K562 (cell line): ENCODE measurements around the gene SPATS1. TPM values are rescaled to one million over a fixed set of nuclear protein-coding genes. Genes with fewer than 3 reads are reported as not detected.

Source experiments
- CREB1 ChIP-seq, 2 experiments: sonication (generic) in 1 of 2; formaldehyde crosslinking in 1 of 2; IDR thresholded peaks; 2 replicates each; pipeline versions ENCODE4 v1.6.1 to v1.8.0; 2012 to 2022; ENCODE audit warnings: inconsistent platforms in 1 of 2, mild to moderate bottlenecking in 1 of 2, missing genetic modification reagents in 1 of 2, moderate library complexity in 1 of 2
- DMBX1 ChIP-seq: fragments of 250-450 bp; sonication (Bioruptor Pico); IDR thresholded peaks from 2 replicates; pipeline ENCODE4 v1.8.0; 2022; ENCODE audit warnings: inconsistent platforms, mild to moderate bottlenecking, moderate library complexity, borderline replicate concordance
- ELF4 ChIP-seq: fragments of 450-650 bp; formaldehyde crosslinking; IDR thresholded peaks from 2 replicates; pipeline ENCODE4 v1.4.0; 2022; ENCODE audit warnings: missing genetic modification characterization
- GATA2 ChIP-seq: sonication (generic); formaldehyde crosslinking; IDR thresholded peaks from 2 replicates; pipeline ENCODE4 v1.4.0; 2020; ENCODE audit warnings: mild to moderate bottlenecking, missing genetic modification reagents
- KLF1 ChIP-seq: fragments of 450-650 bp; IDR thresholded peaks from 2 replicates; pipeline ENCODE4 v1.6.1; 2016; ENCODE audit warnings: missing genetic modification characterization, missing compliant biosample characterization
- MEIS2 ChIP-seq: fragments of 450-650 bp; IDR thresholded peaks from 2 replicates; pipeline ENCODE4 v1.6.1; 2014; ENCODE audit warnings: mild to moderate bottlenecking; ENCODE audit not compliant: partially characterized antibody
- PHF8 ChIP-seq: fragments of 200-600 bp; sonication (generic); IDR thresholded peaks from 2 replicates; pipeline ENCODE4 v1.6.1; 2012; ENCODE audit warnings: mixed run types, mild to moderate bottlenecking, inconsistent platforms, low read length, moderate library complexity, borderline replicate concordance
- PHTF2 ChIP-seq: fragments of 250-450 bp; sonication (Bioruptor Pico); IDR thresholded peaks from 2 replicates; pipeline ENCODE4 v1.5.0; 2021; ENCODE audit warnings: mild to moderate bottlenecking
- POLR2G ChIP-seq: fragments of 200-400 bp; formaldehyde crosslinking; IDR thresholded peaks from 2 replicates; pipeline ENCODE4 v1.6.1; 2017; ENCODE audit warnings: low read depth, mild to moderate bottlenecking, antibody characterized with exemption, low read length, moderate library complexity
- RAD21 ChIP-seq, 2 experiments: fragments of 250-450 bp in 1 of 2; fragments of 450-650 bp in 1 of 2; sonication (Bioruptor Pico) in 1 of 2; formaldehyde crosslinking in 1 of 2; IDR thresholded peaks in 1 of 2; conservative IDR thresholded peaks in 1 of 2; 2 replicates each; pipeline versions ENCODE4 v1.4.0 to v1.8.0; 2020 to 2022; ENCODE audit warnings: mild to moderate bottlenecking in 2 of 2, moderate library complexity in 1 of 2
- RNF2 ChIP-seq: sonication (generic); IDR thresholded peaks from 2 replicates; pipeline ENCODE4 v1.6.1; 2016
- SMARCB1 ChIP-seq: IDR thresholded peaks from 2 replicates; pipeline ENCODE4 v1.6.1; 2011; ENCODE audit warnings: improper control_type of control experiment, low read depth; ENCODE audit not compliant: insufficient read length
- SMARCC2 ChIP-seq: fragments of 450-650 bp; IDR thresholded peaks from 2 replicates; pipeline ENCODE4 v1.6.1; 2017; ENCODE audit warnings: antibody characterized with exemption, moderate library complexity, mild to moderate bottlenecking, low read depth
- SMARCE1 ChIP-seq: fragments of 450-650 bp; IDR thresholded peaks from 2 replicates; pipeline ENCODE4 v1.7.1; 2016; ENCODE audit warnings: mild to moderate bottlenecking
- ZNF134 ChIP-seq: fragments of 250-450 bp; sonication (Bioruptor Pico); conservative IDR thresholded peaks from 2 replicates; pipeline ENCODE4 v1.4.0; 2020
- ZNF589 ChIP-seq: fragments of 200-800 bp; sonication (Bioruptor generic); IDR thresholded peaks from 2 replicates; pipeline ENCODE4 v1.6.1; 2016; ENCODE audit warnings: low read depth, missing genetic modification characterization, missing compliant biosample characterization
- ZNF699 ChIP-seq: fragments of 250-450 bp; sonication (Bioruptor Pico); IDR thresholded peaks from 2 replicates; pipeline ENCODE4 v1.8.0; 2021; ENCODE audit warnings: mild to moderate bottlenecking, moderate library complexity; ENCODE audit not compliant: insufficient replicate concordance
- polyA plus RNA-seq, 8 experiments: library from polyadenylated mRNA; depleted of rRNA in 4 of 8; stranded (reverse) in 5 of 8; unstranded in 3 of 8; fragments of >200 nt; fragmentation: Nextera tagmentation in 2 of 8; fragmentation: Illumina TruSeq in 1 of 8; extraction: Ambion mirVana in 2 of 8; extraction: Trizol in 1 of 8; gene quantifications; 2 replicates each; pipeline versions ENCODE4 v1.2.1 to v1.2.3, GENCODE V29; 2011 to 2014; ENCODE audit warnings: inconsistent platforms in 1 of 8, missing spikeins in 1 of 8
- total RNA-seq, 7 experiments: library from RNA; depleted of rRNA in 6 of 7; stranded (reverse); fragments of >200 nt in 6 of 7; fragmentation: Illumina TruSeq in 2 of 7; extraction: Trizol in 2 of 7; gene quantifications; 2 replicates each; pipeline versions ENCODE4 v1.2.1 to v1.2.3, GENCODE V29; 2011 to 2021; ENCODE audit warnings: low replicate concordance in 1 of 7
- TF ChIP-seq, protein P1 (sequence below), 2 experiments: fragments of 450-650 bp in 1 of 2; sonication (generic) in 1 of 2; formaldehyde crosslinking in 1 of 2; IDR thresholded peaks in 1 of 2; conservative IDR thresholded peaks in 1 of 2; 2 replicates each; pipeline versions ENCODE4 v1.6.1 to v1.8.1; 2016 to 2023; ENCODE audit warnings: mild to moderate bottlenecking in 2 of 2, moderate library complexity in 2 of 2, inconsistent platforms in 1 of 2, missing genetic modification reagents in 1 of 2
- TF ChIP-seq, protein P2 (sequence below): sonication (generic); formaldehyde crosslinking; IDR thresholded peaks from 2 replicates; pipeline ENCODE4 v1.8.0; 2022; ENCODE audit warnings: mild to moderate bottlenecking, low read depth, missing genetic modification reagents
- TF ChIP-seq, protein P3 (sequence below): fragments of 250-450 bp; sonication (Bioruptor Pico); IDR thresholded peaks from 2 replicates; pipeline ENCODE4 v1.5.0; 2021; ENCODE audit warnings: mild to moderate bottlenecking, borderline replicate concordance
- TF ChIP-seq, protein P4 (sequence below): fragments of 200-800 bp; sonication (Bioruptor generic); IDR thresholded peaks from 2 replicates; pipeline ENCODE4 v1.6.1; 2017; ENCODE audit warnings: missing genetic modification characterization, missing compliant biosample characterization

SPATS1 gene
- total and polyA plus RNA-seq, 9 of the 15 experiments (the other 6 are each of a cell fraction or from before 2014, with no cell fraction given) = not detected

DNA sequence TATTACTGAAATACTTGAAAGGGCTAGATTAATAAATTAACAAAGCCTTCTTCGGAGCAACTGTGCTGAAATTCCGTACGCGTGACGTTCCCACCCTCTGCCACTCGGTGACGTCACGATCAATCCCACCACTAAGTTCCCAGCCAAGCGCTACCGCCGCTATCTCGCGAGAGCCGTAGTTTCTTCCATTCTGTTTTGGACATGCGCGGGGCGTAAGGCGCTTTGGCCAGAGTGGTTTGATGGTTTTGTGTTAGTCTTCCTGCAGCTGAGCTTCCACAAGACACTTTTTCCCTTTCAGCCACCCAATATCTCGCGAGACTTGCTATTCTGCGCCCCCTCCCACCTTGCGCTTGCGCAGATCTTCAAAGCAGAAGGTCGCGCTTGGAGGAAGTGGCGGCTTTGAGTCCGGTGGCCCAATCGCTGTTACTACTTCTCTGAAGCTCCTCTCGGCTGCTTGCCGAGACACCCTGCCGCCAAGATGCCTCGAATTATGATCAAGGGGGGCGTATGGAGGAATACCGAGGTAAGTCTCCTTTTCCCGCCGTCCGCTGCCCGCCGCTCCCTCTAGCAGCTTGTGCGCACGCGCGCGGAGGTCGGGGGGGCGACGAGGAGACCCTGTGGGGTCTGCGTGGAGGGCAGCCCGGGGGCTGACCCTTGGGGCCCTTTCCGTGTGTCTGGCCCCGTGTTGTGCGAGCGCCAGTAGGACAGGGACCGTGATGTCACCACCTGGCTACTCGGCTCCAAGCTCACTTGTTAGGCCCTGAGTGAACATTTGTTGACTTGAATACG lies 45.1 kb downstream of the SPATS1 start, which contains the start of gene CDC5L (continued):
- TF ChIP-seq RAD21 (CRISPR knock-in tag; conservative IDR thresholded peaks at IDR 0.05 in 1 of 2, IDR thresholded peaks at IDR 0.05 in 1 of 2) (no peak), SMARCE1 (peak; percentile 3; the same call in 1 of the 2 replicates), ZNF589 (CRISPR knock-in tag) (peak; percentile 84; the same call in 1 of the 2 replicates), ZNF134 (CRISPR knock-in tag) (no peak), SMARCB1 (no peak), MEIS2 (peak; percentile 86), RNF2 (0 out of 2 replicates have a peak, but pooled peaks have one; percentile 18), CREB1 (IDR thresholded peaks at IDR 0.05) (peak; percentile 95), CREB1 (CRISPR knock-in tag; IDR thresholded peaks at IDR 0.05) (peak; percentile 96), PHTF2 (CRISPR knock-in tag) (no peak), ELF4 (CRISPR knock-in tag) (no peak; the same call in 1 of the 2 replicates), KLF1 (tag) (no peak), ZNF699 (no peak), GATA2 (CRISPR knock-in tag) (no peak), DMBX1 (CRISPR knock-in tag) (peak; percentile 53; the same call in 1 of the 2 replicates), PHF8 (peak; percentile 90), POLR2G (peak; percentile 83), SMARCC2 (no peak)
- TF ChIP-seq, protein P1, sequence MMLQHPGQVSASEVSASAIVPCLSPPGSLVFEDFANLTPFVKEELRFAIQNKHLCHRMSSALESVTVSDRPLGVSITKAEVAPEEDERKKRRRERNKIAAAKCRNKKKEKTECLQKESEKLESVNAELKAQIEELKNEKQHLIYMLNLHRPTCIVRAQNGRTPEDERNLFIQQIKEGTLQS (IDR thresholded peaks at IDR 0.05) = peak; percentile 99
- TF ChIP-seq, protein P1 (CRISPR knock-in tag; conservative IDR thresholded peaks at IDR 0.05) = peak; percentile 89
- TF ChIP-seq, protein P2, sequence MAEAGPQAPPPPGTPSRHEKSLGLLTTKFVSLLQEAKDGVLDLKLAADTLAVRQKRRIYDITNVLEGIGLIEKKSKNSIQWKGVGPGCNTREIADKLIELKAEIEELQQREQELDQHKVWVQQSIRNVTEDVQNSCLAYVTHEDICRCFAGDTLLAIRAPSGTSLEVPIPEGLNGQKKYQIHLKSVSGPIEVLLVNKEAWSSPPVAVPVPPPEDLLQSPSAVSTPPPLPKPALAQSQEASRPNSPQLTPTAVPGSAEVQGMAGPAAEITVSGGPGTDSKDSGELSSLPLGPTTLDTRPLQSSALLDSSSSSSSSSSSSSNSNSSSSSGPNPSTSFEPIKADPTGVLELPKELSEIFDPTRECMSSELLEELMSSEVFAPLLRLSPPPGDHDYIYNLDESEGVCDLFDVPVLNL (CRISPR knock-in tag) = peak; percentile 89
- TF ChIP-seq, protein P3, sequence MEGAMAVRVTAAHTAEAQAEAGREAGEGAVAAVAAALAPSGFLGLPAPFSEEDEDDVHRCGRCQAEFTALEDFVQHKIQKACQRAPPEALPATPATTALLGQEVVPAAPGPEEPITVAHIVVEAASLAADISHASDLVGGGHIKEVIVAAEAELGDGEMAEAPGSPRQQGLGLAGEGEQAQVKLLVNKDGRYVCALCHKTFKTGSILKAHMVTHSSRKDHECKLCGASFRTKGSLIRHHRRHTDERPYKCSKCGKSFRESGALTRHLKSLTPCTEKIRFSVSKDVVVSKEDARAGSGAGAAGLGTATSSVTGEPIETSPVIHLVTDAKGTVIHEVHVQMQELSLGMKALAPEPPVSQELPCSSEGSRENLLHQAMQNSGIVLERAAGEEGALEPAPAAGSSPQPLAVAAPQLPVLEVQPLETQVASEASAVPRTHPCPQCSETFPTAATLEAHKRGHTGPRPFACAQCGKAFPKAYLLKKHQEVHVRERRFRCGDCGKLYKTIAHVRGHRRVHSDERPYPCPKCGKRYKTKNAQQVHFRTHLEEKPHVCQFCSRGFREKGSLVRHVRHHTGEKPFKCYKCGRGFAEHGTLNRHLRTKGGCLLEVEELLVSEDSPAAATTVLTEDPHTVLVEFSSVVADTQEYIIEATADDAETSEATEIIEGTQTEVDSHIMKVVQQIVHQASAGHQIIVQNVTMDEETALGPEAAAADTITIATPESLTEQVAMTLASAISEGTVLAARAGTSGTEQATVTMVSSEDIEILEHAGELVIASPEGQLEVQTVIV (CRISPR knock-in tag) = no peak
- TF ChIP-seq, protein P4, sequence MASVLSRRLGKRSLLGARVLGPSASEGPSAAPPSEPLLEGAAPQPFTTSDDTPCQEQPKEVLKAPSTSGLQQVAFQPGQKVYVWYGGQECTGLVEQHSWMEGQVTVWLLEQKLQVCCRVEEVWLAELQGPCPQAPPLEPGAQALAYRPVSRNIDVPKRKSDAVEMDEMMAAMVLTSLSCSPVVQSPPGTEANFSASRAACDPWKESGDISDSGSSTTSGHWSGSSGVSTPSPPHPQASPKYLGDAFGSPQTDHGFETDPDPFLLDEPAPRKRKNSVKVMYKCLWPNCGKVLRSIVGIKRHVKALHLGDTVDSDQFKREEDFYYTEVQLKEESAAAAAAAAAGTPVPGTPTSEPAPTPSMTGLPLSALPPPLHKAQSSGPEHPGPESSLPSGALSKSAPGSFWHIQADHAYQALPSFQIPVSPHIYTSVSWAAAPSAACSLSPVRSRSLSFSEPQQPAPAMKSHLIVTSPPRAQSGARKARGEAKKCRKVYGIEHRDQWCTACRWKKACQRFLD (CRISPR knock-in tag) = no peak
